ENCODE results near the gene PROM1.

Gene PROM1

DNA sequence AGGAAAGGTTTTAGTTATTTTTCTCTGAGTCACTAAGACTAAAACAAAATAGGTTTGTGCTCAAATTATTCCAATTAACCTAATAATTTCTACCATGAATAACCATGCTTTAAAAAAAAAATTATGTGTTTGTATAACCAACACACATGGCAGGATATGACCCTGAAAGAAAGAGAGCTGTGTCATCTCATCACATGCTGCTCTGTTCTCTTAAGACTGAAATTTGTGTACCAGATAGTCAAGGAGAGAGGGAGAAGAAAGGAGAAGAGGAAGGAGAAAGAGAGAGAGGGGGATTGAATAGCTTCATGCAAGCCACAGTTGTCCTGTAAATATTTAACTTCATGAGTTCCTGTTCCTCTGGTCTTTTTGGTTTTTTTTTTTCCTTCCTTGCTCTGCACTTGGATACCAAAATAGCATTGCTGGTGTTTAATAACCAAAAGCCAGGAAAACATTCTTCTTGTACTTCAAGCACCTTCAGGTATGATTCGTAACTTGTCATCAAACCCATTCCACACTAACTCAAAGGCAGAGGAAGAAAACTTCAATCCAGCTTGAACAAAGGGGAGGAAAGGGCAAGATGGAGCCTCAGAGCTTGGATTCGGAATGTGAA, 6.4 kb upstream of the PROM1 start:
- H3K27ac ChIP-seq, result peak overlapping the region; percentile 55
- TF ChIP-seq, protein P1, sequence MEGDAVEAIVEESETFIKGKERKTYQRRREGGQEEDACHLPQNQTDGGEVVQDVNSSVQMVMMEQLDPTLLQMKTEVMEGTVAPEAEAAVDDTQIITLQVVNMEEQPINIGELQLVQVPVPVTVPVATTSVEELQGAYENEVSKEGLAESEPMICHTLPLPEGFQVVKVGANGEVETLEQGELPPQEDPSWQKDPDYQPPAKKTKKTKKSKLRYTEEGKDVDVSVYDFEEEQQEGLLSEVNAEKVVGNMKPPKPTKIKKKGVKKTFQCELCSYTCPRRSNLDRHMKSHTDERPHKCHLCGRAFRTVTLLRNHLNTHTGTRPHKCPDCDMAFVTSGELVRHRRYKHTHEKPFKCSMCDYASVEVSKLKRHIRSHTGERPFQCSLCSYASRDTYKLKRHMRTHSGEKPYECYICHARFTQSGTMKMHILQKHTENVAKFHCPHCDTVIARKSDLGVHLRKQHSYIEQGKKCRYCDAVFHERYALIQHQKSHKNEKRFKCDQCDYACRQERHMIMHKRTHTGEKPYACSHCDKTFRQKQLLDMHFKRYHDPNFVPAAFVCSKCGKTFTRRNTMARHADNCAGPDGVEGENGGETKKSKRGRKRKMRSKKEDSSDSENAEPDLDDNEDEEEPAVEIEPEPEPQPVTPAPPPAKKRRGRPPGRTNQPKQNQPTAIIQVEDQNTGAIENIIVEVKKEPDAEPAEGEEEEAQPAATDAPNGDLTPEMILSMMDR (conservative IDR thresholded peaks at IDR 0.05), result no peak

DNA sequence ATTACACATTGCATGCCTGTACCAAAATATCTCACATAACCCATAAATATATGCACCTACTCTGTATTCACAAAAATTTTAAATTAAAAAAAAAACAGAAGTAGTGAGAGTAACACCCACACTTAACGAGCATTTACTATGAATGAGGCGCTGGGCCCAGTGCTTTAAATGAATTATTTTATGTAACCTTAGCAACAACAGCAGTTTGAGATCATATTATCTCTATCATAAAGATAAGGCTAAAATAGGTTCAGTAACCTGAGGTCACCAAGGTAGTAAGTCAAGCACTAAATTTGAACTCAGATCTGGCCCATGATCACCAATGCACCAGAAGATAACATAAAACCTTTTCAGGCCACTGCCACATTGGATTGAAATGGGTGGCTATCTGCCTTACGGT, 5.3 kb upstream of the PROM1 start:
- TF ChIP-seq, protein P1 (conservative IDR thresholded peaks at IDR 0.05), result no peak
- no peak overlapping the region for H3K27ac ChIP-seq

DNA sequence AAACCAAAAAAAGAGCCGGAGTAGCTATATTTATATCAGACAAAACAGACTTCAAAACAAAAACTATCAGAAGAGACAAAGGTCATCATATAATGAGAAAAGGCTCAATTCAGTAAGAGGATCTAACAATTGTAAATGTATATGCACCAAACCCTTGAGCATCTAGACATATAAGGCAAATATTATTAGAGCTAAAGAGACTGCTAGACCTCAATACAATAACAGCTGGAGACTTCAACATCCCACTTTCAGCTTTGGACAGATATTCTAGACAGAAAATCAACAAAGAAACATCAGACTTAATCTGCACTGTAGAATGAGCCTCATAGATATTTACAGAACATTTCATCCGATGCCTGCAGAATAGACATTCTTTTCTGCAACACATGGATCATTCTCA, 4.8 kb upstream of the PROM1 start:
- H3K27ac ChIP-seq, result no peak overlapping the region
- TF ChIP-seq, protein P1 (conservative IDR thresholded peaks at IDR 0.05), result no peak

DNA sequence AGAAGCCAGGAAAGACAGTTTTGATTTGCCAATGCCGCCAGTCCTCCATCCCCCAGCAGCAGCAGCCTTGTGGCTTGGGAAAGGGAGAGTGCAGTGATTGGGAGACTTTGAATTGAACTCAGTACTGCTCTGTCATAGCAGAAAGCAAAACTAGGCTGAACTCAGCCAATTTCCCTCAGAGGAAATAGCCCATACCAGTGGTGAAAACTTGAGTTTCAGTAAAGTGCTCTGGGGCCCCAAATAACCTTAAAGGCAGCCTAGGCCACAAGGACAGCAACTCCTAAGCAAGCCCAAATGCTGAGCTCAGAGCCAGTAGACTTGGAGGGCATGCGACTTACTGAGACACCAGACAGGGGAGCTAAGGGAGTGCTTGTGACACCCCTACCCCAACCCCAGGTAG, 2.0 kb upstream of the PROM1 start:
- TF ChIP-seq, protein P1 (conservative IDR thresholded peaks at IDR 0.05), result no peak
- no peak overlapping the region for H3K27ac ChIP-seq

DNA sequence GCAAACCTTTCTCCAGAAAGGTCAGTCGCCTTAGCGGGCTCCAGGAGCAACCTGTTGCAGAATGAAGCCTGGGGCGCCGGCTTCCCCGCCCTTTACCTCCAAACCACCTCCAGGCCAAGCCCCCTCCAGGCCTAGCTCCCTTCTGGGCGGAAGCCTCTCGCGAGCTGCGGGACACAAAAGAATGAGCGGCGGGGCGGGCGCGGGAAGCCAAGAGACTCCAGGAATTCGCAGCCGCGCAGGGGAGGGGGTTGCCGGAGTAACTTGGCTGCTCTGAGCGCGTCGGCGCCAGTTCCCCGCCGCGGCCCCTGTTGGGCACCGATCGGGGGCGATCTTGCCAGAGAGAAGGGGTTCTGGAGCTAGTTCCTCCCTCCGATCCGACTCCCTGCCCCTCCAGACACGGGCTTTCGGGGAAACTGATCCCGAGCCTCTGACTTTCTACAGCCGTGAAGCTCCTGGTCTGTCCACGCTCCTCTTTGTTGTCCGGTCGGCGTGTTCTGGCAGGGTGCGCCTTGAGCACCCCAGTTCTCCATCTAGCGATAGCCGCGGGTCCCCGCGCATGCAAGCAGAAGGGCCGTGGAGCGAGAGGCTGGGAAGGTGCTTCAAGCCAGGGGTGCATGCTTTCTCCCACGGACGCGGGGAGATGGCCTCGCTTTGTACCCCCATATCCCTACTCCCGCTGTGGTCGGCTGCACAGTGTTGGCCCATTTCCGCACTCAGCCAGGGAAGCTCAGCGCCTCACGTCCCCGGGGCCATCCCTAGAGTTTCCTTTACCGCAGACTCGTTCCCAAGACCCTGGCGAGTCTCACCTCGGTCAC, 1.2 kb downstream of the PROM1 start:
- TF ChIP-seq, protein P1 (conservative IDR thresholded peaks at IDR 0.05), result no peak
- no peak overlapping the region for H3K27ac ChIP-seq

DNA sequence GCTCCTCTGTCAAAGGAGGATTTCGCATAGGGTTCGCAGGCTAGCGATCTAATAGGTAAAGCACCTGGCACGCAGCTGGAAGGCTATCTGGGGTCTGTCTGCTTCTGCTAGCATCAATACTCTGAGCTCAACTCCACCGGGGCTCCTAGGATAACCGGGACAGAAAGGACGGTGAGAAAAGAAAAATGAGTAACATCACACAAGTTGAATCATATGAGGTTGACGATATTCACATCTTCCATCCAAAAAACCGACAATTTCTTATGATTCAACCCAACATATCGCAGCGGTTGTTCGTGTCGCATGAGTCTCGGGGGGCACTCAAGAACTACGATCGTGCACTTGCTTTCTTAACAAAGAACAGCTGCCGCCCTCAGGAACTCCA, 1.8 kb downstream of the PROM1 start:
- TF ChIP-seq, protein P1 (conservative IDR thresholded peaks at IDR 0.05), result no peak
- H3K27ac ChIP-seq, result no peak overlapping the region

DNA sequence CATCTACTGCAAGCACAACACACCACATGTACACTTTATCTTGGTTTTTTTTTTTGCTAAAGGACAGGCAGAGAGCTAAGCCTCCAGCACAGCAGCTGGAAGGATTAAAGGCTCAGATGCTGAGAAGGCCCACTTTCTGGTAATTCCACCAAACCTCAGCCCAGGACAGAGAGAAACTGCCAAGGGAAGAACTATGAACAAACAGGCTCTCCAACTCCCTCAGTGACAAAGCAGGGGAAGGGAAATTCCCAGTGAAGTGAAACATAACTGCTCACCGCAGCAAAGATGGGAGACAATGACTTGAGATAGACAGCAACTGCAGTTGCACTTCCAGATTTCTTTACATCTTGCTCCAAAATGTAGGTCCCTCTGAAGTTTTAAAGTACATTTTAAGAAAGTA, 4.8 kb downstream of the PROM1 start:
- H3K27ac ChIP-seq, result no peak overlapping the region
- TF ChIP-seq, protein P1 (conservative IDR thresholded peaks at IDR 0.05), result no peak

Measured in VCaP (cell line).